IMR-90 (cell line): Measurements from ENCODE around the gene NCF2.

Source experiments
- CHD1 ChIP-seq: IDR thresholded peaks from 2 replicates; pipeline ENCODE4 v1.6.1; 2012; ENCODE audit warnings: low read depth, low read length, improper control_type of control experiment
- CTCF ChIP-seq: conservative IDR thresholded peaks from 2 replicates; pipeline ENCODE4 v1.5.1; 2012; ENCODE audit warnings: mild to moderate bottlenecking, low read depth, low read length, improper control_type of control experiment
- ELK1 ChIP-seq: fragments of 150-350 bp; IDR thresholded peaks from 2 replicates; pipeline ENCODE4 v1.6.1; 2016; ENCODE audit warnings: low read depth, mild to moderate bottlenecking, low read length, moderate library complexity, borderline replicate concordance
- FOS ChIP-seq: fragments of 150-350 bp; IDR thresholded peaks from 2 replicates; pipeline ENCODE4 v1.6.1; 2016; ENCODE audit warnings: low read depth, low read length
- MAFK ChIP-seq: IDR thresholded peaks from 2 replicates; pipeline ENCODE4 v1.6.1; 2012; ENCODE audit warnings: low read depth, low read length, improper control_type of control experiment
- MXI1 ChIP-seq: IDR thresholded peaks from 2 replicates; pipeline ENCODE4 v1.6.1; 2012; ENCODE audit warnings: low read depth, mild to moderate bottlenecking, low read length, moderate library complexity, borderline replicate concordance
- POLR2A ChIP-seq: IDR thresholded peaks from 2 replicates; pipeline ENCODE4 v1.6.1; 2012; ENCODE audit warnings: mild to moderate bottlenecking, low read depth, low read length
- RCOR1 ChIP-seq: IDR thresholded peaks from 2 replicates; pipeline ENCODE4 v1.6.1; 2012; ENCODE audit warnings: mild to moderate bottlenecking, low read length, improper control_type of control experiment; ENCODE audit not compliant: insufficient replicate concordance
- RFX5 ChIP-seq: IDR thresholded peaks from 2 replicates; pipeline ENCODE4 v1.8.0; 2012; ENCODE audit warnings: low read depth, mild to moderate bottlenecking, low read length, moderate library complexity
- SMC3 ChIP-seq: fragments of 150-350 bp; IDR thresholded peaks from 2 replicates; pipeline ENCODE4 v1.6.1; 2016; ENCODE audit warnings: low read depth, mild to moderate bottlenecking, antibody characterized with exemption, low read length, moderate library complexity
- TF ChIP-seq, protein P1 (sequence below): fragments of 150-350 bp; IDR thresholded peaks from 2 replicates; pipeline ENCODE4 v1.6.1; 2017; ENCODE audit warnings: mild to moderate bottlenecking, antibody characterized with exemption, low read length, low read depth

GRCh38 chr1:183554577-183554976 is 35.7 kb downstream of the NCF2 start:
- TF ChIP-seq CTCF, result no peak
- no peak for TF ChIP-seq FOS
- no peak for TF ChIP-seq POLR2A
- no peak for TF ChIP-seq CHD1
- no peak for TF ChIP-seq SMC3
- no peak for TF ChIP-seq ELK1
- TF ChIP-seq, protein P1, sequence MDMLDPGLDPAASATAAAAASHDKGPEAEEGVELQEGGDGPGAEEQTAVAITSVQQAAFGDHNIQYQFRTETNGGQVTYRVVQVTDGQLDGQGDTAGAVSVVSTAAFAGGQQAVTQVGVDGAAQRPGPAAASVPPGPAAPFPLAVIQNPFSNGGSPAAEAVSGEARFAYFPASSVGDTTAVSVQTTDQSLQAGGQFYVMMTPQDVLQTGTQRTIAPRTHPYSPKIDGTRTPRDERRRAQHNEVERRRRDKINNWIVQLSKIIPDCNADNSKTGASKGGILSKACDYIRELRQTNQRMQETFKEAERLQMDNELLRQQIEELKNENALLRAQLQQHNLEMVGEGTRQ, result no peak
- no peak for TF ChIP-seq RFX5
- TF ChIP-seq MXI1, result no peak
- no peak for TF ChIP-seq MAFK
- TF ChIP-seq RCOR1, result no peak
